Measurements from ENCODE around the gene GABBR1.

- TF ChIP-seq, protein P1, sequence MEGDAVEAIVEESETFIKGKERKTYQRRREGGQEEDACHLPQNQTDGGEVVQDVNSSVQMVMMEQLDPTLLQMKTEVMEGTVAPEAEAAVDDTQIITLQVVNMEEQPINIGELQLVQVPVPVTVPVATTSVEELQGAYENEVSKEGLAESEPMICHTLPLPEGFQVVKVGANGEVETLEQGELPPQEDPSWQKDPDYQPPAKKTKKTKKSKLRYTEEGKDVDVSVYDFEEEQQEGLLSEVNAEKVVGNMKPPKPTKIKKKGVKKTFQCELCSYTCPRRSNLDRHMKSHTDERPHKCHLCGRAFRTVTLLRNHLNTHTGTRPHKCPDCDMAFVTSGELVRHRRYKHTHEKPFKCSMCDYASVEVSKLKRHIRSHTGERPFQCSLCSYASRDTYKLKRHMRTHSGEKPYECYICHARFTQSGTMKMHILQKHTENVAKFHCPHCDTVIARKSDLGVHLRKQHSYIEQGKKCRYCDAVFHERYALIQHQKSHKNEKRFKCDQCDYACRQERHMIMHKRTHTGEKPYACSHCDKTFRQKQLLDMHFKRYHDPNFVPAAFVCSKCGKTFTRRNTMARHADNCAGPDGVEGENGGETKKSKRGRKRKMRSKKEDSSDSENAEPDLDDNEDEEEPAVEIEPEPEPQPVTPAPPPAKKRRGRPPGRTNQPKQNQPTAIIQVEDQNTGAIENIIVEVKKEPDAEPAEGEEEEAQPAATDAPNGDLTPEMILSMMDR (IDR thresholded peaks at IDR 0.05): no peak
- TF ChIP-seq POLR2A (IDR thresholded peaks at IDR 0.05): no peak
Observed at GRCh38 chr6:29598172-29598747, 34.7 kb downstream of the GABBR1 start.

Measured in breast epithelium (tissue), 3 donors.